HG02571 (cell line): ENCODE results near the gene C2CD2.

Experiments used
- ATAC-seq: cut with Tn5 transposase; IDR thresholded peaks from one replicate; pipeline ENCODE4 v1.9.1; 2021; ENCODE audit warnings: mild to moderate bottlenecking, moderate library complexity; ENCODE audit not compliant: unreplicated experiment

The C2CD2 gene

GRCh38 chr21:41975391-41976272, 21.8 kb upstream of the C2CD2 start:
- no peak for ATAC-seq

- no peak for ATAC-seq
Observed at GRCh38 chr21:41974752-41975053, 20.9 kb upstream of the C2CD2 start.

GRCh38 chr21:41973861-41974751, 20.3 kb upstream of the C2CD2 start:
- ATAC-seq, result no peak

GRCh38 chr21:41973427-41973831, 19.6 kb upstream of the C2CD2 start:
- ATAC-seq, result no peak

GRCh38 chr21:41972511-41973205, 18.8 kb upstream of the C2CD2 start:
- no peak for ATAC-seq

- no peak for ATAC-seq
Observed at GRCh38 chr21:41971891-41972290, 18.1 kb upstream of the C2CD2 start.

- no peak for ATAC-seq
Observed at GRCh38 chr21:41970751-41971653, 17.2 kb upstream of the C2CD2 start.

- ATAC-seq, result no peak
Observed at GRCh38 chr21:41970106-41970391, 16.2 kb upstream of the C2CD2 start.

GRCh38 chr21:41967708-41968107, 13.9 kb upstream of the C2CD2 start:
- ATAC-seq, result no peak

- no peak for ATAC-seq
Observed at GRCh38 chr21:41966872-41967621, 13.2 kb upstream of the C2CD2 start.

GRCh38 chr21:41966041-41966833, 12.4 kb upstream of the C2CD2 start:
- ATAC-seq, result no peak

GRCh38 chr21:41965461-41966013, 11.7 kb upstream of the C2CD2 start:
- ATAC-seq, result no peak

GRCh38 chr21:41965045-41965444, 11.2 kb upstream of the C2CD2 start:
- ATAC-seq, result no peak

- no peak for ATAC-seq
Observed at GRCh38 chr21:41964171-41964570, 10.4 kb upstream of the C2CD2 start.

GRCh38 chr21:41962425-41962966, 8.7 kb upstream of the C2CD2 start:
- no peak for ATAC-seq

GRCh38 chr21:41961753-41962152, 7.9 kb upstream of the C2CD2 start:
- no peak for ATAC-seq

GRCh38 chr21:41961282-41961701, 7.5 kb upstream of the C2CD2 start:
- ATAC-seq, result no peak

GRCh38 chr21:41960386-41960785, 6.6 kb upstream of the C2CD2 start:
- ATAC-seq, result no peak
